Heart left ventricle (tissue), 16 donors: ENCODE results near the gene TSACC. TPM values are rescaled to one million over a fixed set of nuclear protein-coding genes. Genes with fewer than 3 reads are reported as not detected.

Experiments used
- ATAC-seq, 4 donors: fragments of 200-7000 bp; cut with Tn5 transposase; one replicate each; pipeline ENCODE4 v1.9.1; 2020 to 2022; ENCODE audit warnings: moderate library complexity in 4 of 4, mild to moderate bottlenecking in 3 of 4, moderate number of reproducible peaks in 1 of 4
- DNase-seq, 5 donors: peaks; one replicate each; pipeline ENCODE4 v3.0.0-alpha.2; 2020
- H3K27ac ChIP-seq, 12 donors: fragments of 200-600 bp; sonication (generic) in 4 of 12; one replicate each; pipeline versions ENCODE4 v1.5.0 to v1.8.0; 2016 to 2022; ENCODE audit warnings: mild to moderate bottlenecking in 2 of 12
- H3K27me3 ChIP-seq, 9 donors: fragments of 200-600 bp; sonication (generic) in 2 of 9; one replicate each; pipeline versions ENCODE4 v1.5.1 to v1.8.0; 2016 to 2022; ENCODE audit warnings: mild to moderate bottlenecking in 3 of 9
- H3K36me3 ChIP-seq, 9 donors: fragments of 200-600 bp; sonication (generic) in 2 of 9; one replicate each; pipeline versions ENCODE4 v1.5.0 to v1.8.0; 2018 to 2022; ENCODE audit warnings: mild to moderate bottlenecking in 2 of 9
- H3K4me1 ChIP-seq, 12 donors: fragments of 200-600 bp; sonication (generic) in 4 of 12; one replicate each; pipeline versions ENCODE4 v1.5.0 to v1.8.0; 2016 to 2022; ENCODE audit warnings: mild to moderate bottlenecking in 3 of 12
- H3K4me3 ChIP-seq, 12 donors: fragments of 200-600 bp; sonication (generic) in 4 of 12; one replicate each; pipeline versions ENCODE4 v1.5.0 to v1.8.0; 2017 to 2022; ENCODE audit warnings: mild to moderate bottlenecking in 9 of 12, moderate library complexity in 4 of 12
- H3K9me3 ChIP-seq, 12 donors: fragments of 200-600 bp; sonication (generic) in 4 of 12; one replicate each; pipeline versions ENCODE4 v1.5.0 to v1.8.0; 2016 to 2022; ENCODE audit warnings: mild to moderate bottlenecking in 1 of 12
- CTCF ChIP-seq, 12 donors: fragments of 200-600 bp; sonication (generic) in 4 of 12; IDR thresholded peaks; one replicate each; pipeline versions ENCODE4 v1.5.0 to v1.8.0; 2018 to 2022; ENCODE audit warnings: antibody characterized with exemption in 12 of 12, mild to moderate bottlenecking in 5 of 12
- POLR2A ChIP-seq, 2 donors: fragments of 450-650 bp; IDR thresholded peaks; one replicate each; pipeline ENCODE4 v1.6.1; 2017; ENCODE audit warnings: antibody characterized with exemption in 2 of 2, mild to moderate bottlenecking in 2 of 2, moderate library complexity in 2 of 2
- WGBS, 4 donors: extraction: QIAGEN DNeasy Blood & Tissue Kit in 2 of 4; methylation state at CpG; one replicate each; pipeline versions ENCODE4 v1.1.5 to v1.1.7; 2013 to 2018; 5-methylcytosine and 5-hydroxymethylcytosine counted together
- intact Hi-C, 10 donors: fragments of 100-400 bp; cut with DNase I; formaldehyde crosslinking; loops; one replicate each; pipeline versions ENCODE4 v1.11.1 to v1.14.2; 2022
- polyA plus RNA-seq, 2 donors: library from polyadenylated mRNA; stranded (reverse); fragments of 200-250 nt; gene quantifications; one replicate each; pipeline ENCODE4 v1.2.3, GENCODE V29; 2013
- total RNA-seq, 9 donors: library from RNA; depleted of rRNA in 2 of 9; stranded (reverse); fragments of >200 nt in 2 of 9; fragmentation: NEBNext Ultra II Directional in 3 of 9; extraction: Animal tissue kit (Norgen Biotek cat#: 25700) in 3 of 9; gene quantifications; one replicate each; pipeline versions ENCODE4 v1.1.0 to v1.2.4, GENCODE V29; 2016 to 2023
- donor health status: ischemic (EF 13 %, LVEDD 7.1; RV severe dilation, severe dysfunction).
- donor health status: healthy with polysubstance abuse.
- donor health status: DM: no; HTN: yes; CAD: no.
- donor health status: DM: no; HTN: no; CAD: no.
- donor health status: ischemic (EF 25% LVEDD 6.9; RV normal size, moderate dysfunction).
- donor health status: ischemic (EF 25% LVEDD 5.7; RV mildly dilated, moderate dysfunction).
- donor health status: healthy.
- donor health status: DM: yes; HTN: yes; CAD: no.
- donor health status: ischemic (EF 35%, LVEDD 5.7; RV mildly dilated, moderate dysfunction).
- donor health status: nonischemic (EF 11% LVEDD 7.7; RV severe dilation, severe dysfunction).
- donor health status: DM: yes; HTN: yes; CAD: no.
- donor health status: PGD.
- donor health status: ischemic (EF 29% LVEDD 5.4; RV normal size, mild dysfunction).
- donor health status: nonischemic (EF 23%, LVEDD 6.1; RV moderate dilation, normal function).

The TSACC gene
- total and polyA plus RNA-seq, 11 donors, result 0.36 to 0.81 TPM; not detected in 9

- Histone ChIP-seq H3K4me1 (peaks cover 0 to 7% (median 0%) of the 10 kb centered on the region in 12 donors), H3K27ac (no peak overlapping the region), H3K9me3 (no peaks in the 10 kb centered on the region), H3K4me3 (no peak overlapping the region), H3K27me3 (peaks cover 7 to 39% (median 22%) of the 10 kb centered on the region in 9 donors), H3K36me3 (no peaks in the 10 kb centered on the region)
- ATAC-seq (no peak), DNase-seq (no peak)
- intact Hi-C loops, result no loop called here
- TF ChIP-seq POLR2A (IDR thresholded peaks at IDR 0.05) (no peak), CTCF (IDR thresholded peaks at IDR 0.05) (no peak)
These were observed 54.8 kb downstream of the TSACC start for GRCh38 chr1:156393095-156393494.

GRCh38 chr1:156394082-156394481, 55.8 kb downstream of the TSACC start:
- 92 to 96% (median 92%) methylated on average over 9 of the region's 9 CpGs for WGBS, 4 donors

GRCh38 chr1:156394835-156395461, 56.6 kb downstream of the TSACC start:
- H3K4me1 ChIP-seq, result no peaks in the 10 kb centered on the region
- no peak for TF ChIP-seq CTCF (IDR thresholded peaks at IDR 0.05)
- TF ChIP-seq POLR2A (IDR thresholded peaks at IDR 0.05), result no peak
- intact Hi-C loops, result no loop called here
- no peak for ATAC-seq
- peaks cover 0 to 24% (median 13%) of the 10 kb centered on the region in 9 donors for H3K27me3 ChIP-seq
- no peak overlapping the region for H3K27ac ChIP-seq
- no peak overlapping the region for H3K4me3 ChIP-seq
- WGBS, 4 donors, result 82 to 96% (median 88%) methylated on average over 16 of the region's 16 CpGs
- no peak for DNase-seq
- H3K36me3 ChIP-seq, result no peaks in the 10 kb centered on the region
- H3K9me3 ChIP-seq, result no peaks in the 10 kb centered on the region

More at GRCh38 chr1:156394082-156394481, 55.8 kb downstream of the TSACC start:
- no peak for TF ChIP-seq POLR2A (IDR thresholded peaks at IDR 0.05)
- TF ChIP-seq CTCF (IDR thresholded peaks at IDR 0.05), result no peak
- Histone ChIP-seq H3K4me1 (no peaks in the 10 kb centered on the region), H3K27ac (no peak overlapping the region), H3K9me3 (no peaks in the 10 kb centered on the region), H3K4me3 (no peak overlapping the region), H3K27me3 (peaks cover 2 to 30% (median 18%) of the 10 kb centered on the region in 9 donors), H3K36me3 (no peaks in the 10 kb centered on the region)
- no peak for ATAC-seq
- no peak for DNase-seq
- intact Hi-C loops, result no loop called here

Other genes with a start within 250 kb of the TSACC start
- 100 to 1,000 TPM; 223 to 396 (median 279) TPM for gene LMNA, start 223.8 kb upstream of the TSACC start, total RNA-seq
- gene LMNA, start 223.8 kb upstream of the TSACC start, polyA plus RNA-seq, result 100 to 1,000 TPM; 257 to 272 TPM
- gene SEMA4A, start 184.9 kb upstream of the TSACC start, total RNA-seq, result 10 to 100 TPM in 1 of 9 donors, 1 to 10 TPM in 5, under 1 TPM in 3; 0.60 to 10.2 (median 1.6) TPM
- gene SEMA4A, start 184.9 kb upstream of the TSACC start, polyA plus RNA-seq, result 1 to 10 TPM in 1 of 2 donors, under 1 TPM in 1; 0.90 to 1.8 TPM
- 10 to 100 TPM; 16.4 to 27.4 (median 20.5) TPM for gene SLC25A44, start 144.4 kb upstream of the TSACC start, total RNA-seq
- 10 to 100 TPM in 1 of 2 donors, 1 to 10 TPM in 1; 5.8 to 29.3 TPM for gene SLC25A44, start 144.4 kb upstream of the TSACC start, polyA plus RNA-seq
- gene PMF1, start 125.5 kb upstream of the TSACC start, total RNA-seq, result 100 to 1,000 TPM in 1 of 9 donors, 10 to 100 TPM in 8; 57.8 to 116 (median 62.4) TPM
- gene PMF1, start 125.5 kb upstream of the TSACC start, polyA plus RNA-seq, result 100 to 1,000 TPM; 104 to 122 TPM
- under 1 TPM in 6 of 9 donors, not detected in 3; 0.37 to 0.99 (median 0.65) TPM for gene BGLAP, start 96.3 kb upstream of the TSACC start, total RNA-seq
- under 1 TPM; 0.32 to 0.57 TPM for gene BGLAP, start 96.3 kb upstream of the TSACC start, polyA plus RNA-seq
- 1 to 10 TPM in 3 of 9 donors, under 1 TPM in 4, not detected in 2; 0.42 to 1.9 (median 0.92) TPM for gene PAQR6, start 90.5 kb upstream of the TSACC start, total RNA-seq
- under 1 TPM; 0.26 to 0.61 TPM for gene PAQR6, start 90.5 kb upstream of the TSACC start, polyA plus RNA-seq
- 100 to 1,000 TPM in 1 of 9 donors, 10 to 100 TPM in 8; 60.6 to 104 (median 89.4) TPM for gene SMG5, start 55.7 kb upstream of the TSACC start, total RNA-seq
- 10 to 100 TPM; 56.3 to 94.3 TPM for gene SMG5, start 55.7 kb upstream of the TSACC start, polyA plus RNA-seq
- gene TMEM79, start 54.2 kb upstream of the TSACC start, total RNA-seq, result 1 to 10 TPM in 7 of 9 donors, under 1 TPM in 2; 0.83 to 2.7 (median 1.3) TPM
- 1 to 10 TPM; 1.2 to 1.6 TPM for gene TMEM79, start 54.2 kb upstream of the TSACC start, polyA plus RNA-seq
- 10 to 100 TPM in 8 of 9 donors, 1 to 10 TPM in 1; 9.1 to 63.8 (median 16.7) TPM for gene GLMP, start 42.8 kb upstream of the TSACC start, total RNA-seq
- gene GLMP, start 42.8 kb upstream of the TSACC start, polyA plus RNA-seq, result 10 to 100 TPM; 12.8 to 14.4 TPM
- not detected for gene VHLL, start 39.2 kb upstream of the TSACC start, total RNA-seq
- gene VHLL, start 39.2 kb upstream of the TSACC start, polyA plus RNA-seq, result not detected
- gene CCT3, start 234 bp upstream of the TSACC start, total RNA-seq, result 100 to 1,000 TPM; 105 to 152 (median 143) TPM
- 100 to 1,000 TPM in 1 of 2 donors, 10 to 100 TPM in 1; 83.1 to 246 TPM for gene CCT3, start 234 bp upstream of the TSACC start, polyA plus RNA-seq
- under 1 TPM in 1 of 9 donors, not detected in 8; 0.29 TPM for gene RHBG, start 30.7 kb downstream of the TSACC start, total RNA-seq
- not detected for gene RHBG, start 30.7 kb downstream of the TSACC start, polyA plus RNA-seq
- gene MEF2D, start 162.2 kb downstream of the TSACC start, total RNA-seq, result 100 to 1,000 TPM in 3 of 9 donors, 10 to 100 TPM in 6; 75.0 to 203 (median 93.2) TPM
- 10 to 100 TPM; 40.5 to 68.8 TPM for gene MEF2D, start 162.2 kb downstream of the TSACC start, polyA plus RNA-seq
- 1 to 10 TPM in 2 of 9 donors, under 1 TPM in 7; 0.09 to 5.1 (median 0.27) TPM for gene IQGAP3, start 234.0 kb downstream of the TSACC start, total RNA-seq
- under 1 TPM; 0.11 to 0.25 TPM for gene IQGAP3, start 234.0 kb downstream of the TSACC start, polyA plus RNA-seq
- under 1 TPM in 1 of 9 donors, not detected in 8; 0.19 TPM for gene TTC24, start 241.2 kb downstream of the TSACC start, total RNA-seq
- gene TTC24, start 241.2 kb downstream of the TSACC start, polyA plus RNA-seq, result not detected